A204.1 (cell line): Measurements from ENCODE around the gene EML1.
A peak's percentile ranks its signal among the peaks of the same experiment; 100 is the strongest.

ENCODE experiments used
- FAIRE-seq: peaks from 2 replicates; lab custom pipeline; 2012; peaks lifted over from hg19 to GRCh38; lab: Jason Lieb, UNC

The EML1 gene

DNA sequence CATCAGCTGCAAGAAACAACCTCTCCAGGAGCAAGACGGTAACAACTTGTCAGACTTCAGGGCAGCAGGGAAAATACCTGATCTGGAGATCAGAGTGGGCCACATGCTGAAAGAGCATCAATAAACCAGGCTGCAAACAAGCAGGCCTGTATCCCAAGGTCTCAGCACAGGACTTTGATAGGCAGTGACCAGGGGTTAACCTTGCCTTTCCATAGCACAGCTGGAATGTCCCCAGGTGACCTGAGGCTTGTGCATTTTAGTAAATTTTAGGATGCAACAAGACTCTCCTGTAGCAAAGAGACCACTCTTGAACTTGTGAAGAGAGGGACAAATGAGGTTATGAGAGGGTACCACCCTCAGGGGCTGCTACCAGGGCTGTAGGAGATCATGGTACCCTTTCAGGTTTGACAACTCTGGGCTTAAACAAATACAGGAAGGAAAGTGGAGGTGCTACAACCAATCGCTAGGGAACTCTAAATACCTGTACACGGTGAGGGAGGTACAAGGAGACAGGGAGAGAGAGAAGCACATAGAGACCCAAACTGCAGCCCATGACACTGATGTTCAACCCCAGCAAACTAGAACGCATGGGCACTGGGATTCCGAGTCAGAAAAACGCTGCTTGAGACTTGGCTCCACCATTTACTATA is 176.6 kb downstream of the EML1 start:
- no peak for FAIRE-seq

GRCh38 chr14:99971087-99971940 is 178.1 kb downstream of the EML1 start:
- FAIRE-seq, result no peak

DNA sequence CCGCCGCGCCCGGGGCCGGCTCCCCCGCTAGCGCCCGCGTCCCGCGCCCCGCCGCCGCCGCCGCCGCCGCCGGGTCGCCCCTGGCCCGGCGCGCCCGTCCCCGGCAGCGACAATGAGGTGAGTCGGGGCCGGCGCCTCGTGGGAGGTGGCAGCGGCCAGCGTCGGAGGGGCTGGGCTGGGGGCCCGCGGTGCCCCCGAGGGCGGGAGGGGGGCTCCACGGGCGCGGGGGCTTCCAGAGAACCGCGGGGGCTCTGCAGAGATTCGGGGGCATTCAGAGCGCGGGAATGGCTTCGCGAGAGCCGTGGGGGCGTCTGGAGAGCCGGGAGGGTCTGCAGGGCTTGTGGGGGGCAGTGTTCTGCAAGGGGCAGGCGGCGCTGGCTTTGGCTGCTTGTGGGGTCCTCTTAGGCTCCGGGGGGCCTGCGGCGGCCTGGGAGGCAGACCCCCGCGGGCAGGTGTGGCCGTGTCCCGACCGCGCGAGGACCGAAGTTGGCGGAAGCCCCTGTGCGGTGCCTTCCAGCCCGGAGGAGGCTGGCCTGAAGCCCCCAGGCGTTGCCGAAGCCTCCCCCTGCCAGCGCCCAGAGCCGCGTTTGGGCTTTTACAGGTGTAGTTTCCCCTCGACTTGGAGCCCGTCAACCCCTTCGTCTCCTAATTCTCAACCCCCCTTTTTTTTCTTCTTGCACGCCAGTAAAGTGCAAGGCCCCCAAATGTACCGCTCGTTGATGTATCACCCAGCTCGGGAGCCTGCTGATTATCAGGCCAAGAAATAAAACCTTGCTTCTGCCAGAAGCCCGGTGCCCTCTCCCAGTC is 178.9 kb downstream of the EML1 start:
- FAIRE-seq, result no peak

DNA sequence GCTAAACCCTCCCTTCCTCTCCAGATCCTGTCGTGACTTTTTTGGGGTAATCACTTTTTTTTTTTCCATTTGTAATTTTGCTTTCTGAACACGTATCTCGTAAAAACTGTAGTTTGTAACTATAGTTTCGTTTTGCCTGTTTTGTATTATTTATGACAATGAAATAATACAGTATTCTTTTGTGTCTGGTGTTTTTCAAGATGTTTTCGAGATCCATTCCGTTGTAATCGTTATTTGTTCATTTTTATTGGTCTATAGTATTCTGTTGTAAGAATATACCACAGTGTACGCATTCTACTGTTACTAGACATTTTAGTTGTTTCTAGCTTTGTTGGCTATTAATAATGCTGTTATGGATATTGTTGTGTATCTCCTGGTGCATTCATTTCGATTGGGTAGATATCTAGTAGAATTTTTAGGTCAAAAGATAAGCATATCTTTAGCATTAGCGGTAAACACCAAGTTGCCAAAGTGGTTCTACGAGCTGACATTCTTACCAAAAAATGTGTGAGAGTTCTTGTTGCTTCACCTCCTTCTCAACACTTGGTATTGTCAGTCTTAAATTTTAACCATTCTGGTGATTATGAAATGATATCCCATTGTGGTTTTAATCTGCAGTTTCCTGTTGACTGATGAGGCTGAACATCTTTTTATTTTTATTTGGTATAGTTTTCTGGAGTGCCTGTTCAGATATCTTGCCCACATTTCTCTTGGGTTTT is 179.7 kb downstream of the EML1 start:
- FAIRE-seq, result no peak

GRCh38 chr14:99975190-99975589 is 182.0 kb downstream of the EML1 start:
- no peak for FAIRE-seq

- no peak for FAIRE-seq
Observed at GRCh38 chr14:99976021-99976420, 182.8 kb downstream of the EML1 start.

- FAIRE-seq, result no peak
Observed at GRCh38 chr14:99976681-99977080, 183.5 kb downstream of the EML1 start.

DNA sequence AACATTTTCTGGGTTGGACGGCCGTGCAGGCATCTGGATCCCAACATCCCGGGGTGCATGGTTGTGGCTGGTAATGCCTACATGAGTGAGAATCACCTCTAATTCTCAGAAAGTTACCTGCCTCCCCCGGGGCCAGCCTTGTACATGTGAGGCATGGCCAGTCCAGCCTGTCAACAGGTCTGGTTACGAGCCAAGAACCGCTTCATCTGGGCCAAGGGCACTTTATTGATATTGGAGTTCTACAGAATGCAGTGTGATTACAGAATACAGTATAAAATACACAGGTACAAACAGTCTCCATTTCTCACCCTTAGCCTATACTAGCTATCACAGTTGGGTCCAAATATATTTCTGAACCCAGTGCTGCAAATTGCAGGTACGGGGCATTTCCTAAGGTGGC is 187.1 kb downstream of the EML1 start:
- FAIRE-seq, result no peak

- FAIRE-seq, result no peak
Observed at GRCh38 chr14:99981806-99982205, 188.6 kb downstream of the EML1 start.

DNA sequence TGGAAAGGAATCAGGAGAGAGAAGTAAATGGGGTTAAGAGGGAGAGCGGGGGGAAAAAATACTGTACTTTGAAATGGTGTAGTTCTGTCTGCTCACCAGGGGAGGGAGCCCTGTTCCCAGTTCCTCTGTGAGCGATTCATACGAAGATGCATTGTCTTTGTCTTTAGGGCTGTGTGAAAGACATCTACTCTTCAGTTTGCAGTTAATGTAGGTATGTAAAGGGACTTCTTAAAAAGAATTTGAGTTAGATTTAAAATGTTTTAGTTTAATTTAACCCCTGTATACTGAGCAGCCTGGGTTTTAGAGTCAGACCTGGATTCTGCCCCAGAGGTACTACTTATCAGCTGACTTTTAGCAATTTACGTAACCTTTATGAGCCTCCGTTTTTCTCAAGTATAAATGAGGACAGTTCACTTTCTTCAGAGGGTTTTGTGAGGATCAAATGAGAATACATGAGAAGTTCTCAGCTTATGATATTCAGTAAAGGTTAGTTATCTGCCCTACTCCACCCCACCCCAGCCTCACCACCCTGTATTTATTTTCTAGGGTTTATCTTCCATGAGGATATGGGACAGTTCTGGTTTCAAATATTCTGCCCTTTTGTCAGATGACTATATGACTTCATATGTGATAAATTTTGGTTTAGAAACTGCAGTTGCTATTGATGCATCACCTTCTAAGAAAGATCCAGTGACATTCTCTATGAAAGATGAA is 189.5 kb downstream of the EML1 start:
- FAIRE-seq, result peak; percentile 89

- FAIRE-seq, result no peak
Observed at GRCh38 chr14:99983251-99984015, 190.2 kb downstream of the EML1 start.

DNA sequence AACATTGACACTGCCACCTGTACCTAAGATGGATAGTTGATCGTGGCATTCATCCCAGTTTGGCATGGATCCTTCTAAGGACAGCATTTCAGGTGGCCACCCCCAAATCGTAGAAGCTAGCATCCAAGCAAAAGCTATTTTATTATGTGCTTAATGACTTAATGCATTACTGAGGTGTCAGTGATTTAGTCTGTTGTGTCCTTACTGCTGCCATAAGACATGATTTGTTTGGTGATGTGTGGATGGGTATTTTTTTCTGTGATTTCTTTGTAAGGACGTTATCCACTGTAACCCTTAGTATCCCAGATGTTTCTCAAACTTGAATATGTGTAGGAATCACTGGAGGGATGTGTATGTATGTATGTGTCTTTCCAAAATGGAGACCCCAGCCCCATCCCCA is 190.8 kb downstream of the EML1 start:
- FAIRE-seq, result no peak

GRCh38 chr14:99986396-99986795 is 193.2 kb downstream of the EML1 start:
- no peak for FAIRE-seq

DNA sequence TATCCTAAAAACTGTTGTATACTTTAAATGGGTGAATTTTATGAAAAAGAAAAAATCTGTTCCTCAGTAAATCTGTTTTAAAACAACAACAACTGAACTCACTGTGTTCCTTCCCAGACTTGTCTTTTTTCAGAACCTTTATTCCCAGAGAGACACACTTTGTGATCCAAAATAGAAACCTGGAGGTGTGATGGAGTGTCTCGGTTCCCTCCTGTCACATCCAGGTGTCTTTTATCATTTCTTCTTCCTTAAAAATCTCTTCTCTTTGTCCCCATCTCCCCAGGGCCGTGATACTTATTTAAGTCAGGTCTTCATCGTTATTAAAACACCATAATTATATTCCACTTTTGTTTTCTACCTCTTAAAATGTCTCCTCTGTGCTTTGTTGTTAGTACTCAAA is 195.8 kb downstream of the EML1 start:
- FAIRE-seq, result no peak

DNA sequence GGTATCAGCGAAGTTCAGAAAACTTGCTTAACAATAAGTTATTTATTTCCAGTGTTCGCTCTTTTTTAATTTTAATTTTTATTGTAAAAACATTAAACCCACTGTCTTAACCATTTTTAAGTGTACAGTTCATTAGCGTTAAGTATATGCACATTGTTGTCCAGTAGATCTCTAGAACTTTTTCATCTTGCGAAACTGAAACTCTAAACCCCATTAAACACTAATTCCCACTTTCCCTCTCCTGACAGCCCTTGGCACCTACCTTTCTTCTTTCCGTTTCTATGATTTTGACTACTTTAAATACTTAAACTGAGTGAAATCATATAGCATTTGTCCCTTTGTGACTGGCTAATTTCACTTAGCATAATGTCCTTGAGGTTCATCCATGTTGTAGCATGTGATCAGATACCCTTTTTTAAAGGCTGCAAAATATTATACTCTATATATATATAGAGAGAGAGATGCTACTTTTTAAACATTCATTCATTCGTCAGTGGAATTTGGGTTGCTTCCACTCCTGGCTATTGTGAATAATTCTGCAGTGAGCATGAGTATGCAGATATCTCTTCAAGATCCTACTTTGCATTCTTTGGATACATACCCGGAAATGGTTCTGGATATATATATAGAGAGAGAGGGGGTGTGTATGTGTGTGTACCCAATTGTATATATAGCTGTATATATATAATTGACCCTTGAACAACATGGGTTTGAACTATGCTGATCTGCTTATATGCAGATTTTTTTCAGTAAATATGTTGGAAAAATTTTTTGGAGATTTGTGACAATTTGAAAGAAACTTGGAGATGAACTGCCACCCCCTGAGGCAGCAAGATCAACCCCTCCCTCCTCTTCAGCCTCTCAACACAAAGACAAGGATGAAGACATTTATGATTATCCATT is 197.3 kb downstream of the EML1 start:
- no peak for FAIRE-seq

GRCh38 chr14:99991331-99991730 is 198.1 kb downstream of the EML1 start:
- FAIRE-seq, result no peak
